ENCODE data around the gene RAPGEF6.

The RAPGEF6 gene

GRCh38 chr5:131661933-131662332 is 26.9 kb upstream of the RAPGEF6 start:
- Histone ChIP-seq H3K9ac (ENCODE audit: low read length) (no peak overlapping the region), H3K9me3 (ENCODE audit: insufficient read depth, low read depth, low read length) (peaks cover 14% of the 10 kb centered on the region), H2BK120ac (ENCODE audit: insufficient read depth, low read length, poor library complexity) (no peak overlapping the region), H3K79me2 (ENCODE audit: control insufficient read depth, insufficient read depth, low read length, poor library complexity) (no peaks in the 10 kb centered on the region), H3K23ac (ENCODE audit: low read length) (no peak overlapping the region), H3K27me3 (ENCODE audit: insufficient read depth, low read length) (no peaks in the 10 kb centered on the region), H3K4me2 (ENCODE audit: low read length) (no peak overlapping the region), H3K4me1 (ENCODE audit: control insufficient read depth in 1 of 2, insufficient read depth in 2 of 2, low read length in 2 of 2) (no peaks in the 10 kb centered on the region), H3K18ac (ENCODE audit: low read length) (no peak overlapping the region), H3K79me1 (ENCODE audit: low read length) (no peaks in the 10 kb centered on the region), H2AK5ac (ENCODE audit: low read length) (no peak overlapping the region), H3K4me3 (ENCODE audit: low read depth, low read length) (no peak overlapping the region), H3K36me3 (ENCODE audit: control insufficient read depth in 1 of 2, insufficient read depth in 2 of 2, low read length in 2 of 2) (peaks cover 28% of the 10 kb centered on the region in 2 experiments), H2BK5ac (ENCODE audit: low read depth, low read length, poor library complexity) (no peak overlapping the region), H4K8ac (ENCODE audit: low read depth, low read length) (no peak overlapping the region), H4K12ac (ENCODE audit: low read depth, low read length) (no peak overlapping the region), H3K4ac (ENCODE audit: low read depth, low read length) (no peak overlapping the region), H2BK12ac (ENCODE audit: low read length) (no peak overlapping the region), H3K14ac (ENCODE audit: low read length) (no peak overlapping the region), H2AFZ (ENCODE audit: insufficient read depth, low read length, poor library complexity) (no peak overlapping the region), H3K27ac (ENCODE audit: low read depth, low read length) (no peak overlapping the region), H4K91ac (ENCODE audit: low read depth, low read length) (no peak overlapping the region)
- no peak for DNase-seq
- no CpG with 5 or more reads among the region's 1 CpG for WGBS (ENCODE audit: extremely low coverage, insufficient coverage, insufficient read length)

- no peak overlapping the region for H4K91ac ChIP-seq (ENCODE audit: low read depth, low read length)
- H3K79me2 ChIP-seq (ENCODE audit: control insufficient read depth, insufficient read depth, low read length, poor library complexity): no peaks in the 10 kb centered on the region
- H3K4me2 ChIP-seq (ENCODE audit: low read length): no peak overlapping the region
- no peak overlapping the region for H2AFZ ChIP-seq (ENCODE audit: insufficient read depth, low read length, poor library complexity)
- no peak overlapping the region for H4K8ac ChIP-seq (ENCODE audit: low read depth, low read length)
- no peaks in the 10 kb centered on the region for H3K79me1 ChIP-seq (ENCODE audit: low read length)
- no peak overlapping the region for H3K14ac ChIP-seq (ENCODE audit: low read length)
- no peak overlapping the region for H3K18ac ChIP-seq (ENCODE audit: low read length)
- no peak overlapping the region for H3K4ac ChIP-seq (ENCODE audit: low read depth, low read length)
- H3K27me3 ChIP-seq (ENCODE audit: insufficient read depth, low read length): no peaks in the 10 kb centered on the region
- WGBS (ENCODE audit: extremely low coverage, insufficient coverage, insufficient read length): no CpG with 5 or more reads among the region's 9 CpGs
- H2BK5ac ChIP-seq (ENCODE audit: low read depth, low read length, poor library complexity): no peak overlapping the region
- no peak overlapping the region for H2BK12ac ChIP-seq (ENCODE audit: low read length)
- no peak overlapping the region for H3K23ac ChIP-seq (ENCODE audit: low read length)
- H3K4me1 ChIP-seq (ENCODE audit: control insufficient read depth in 1 of 2, insufficient read depth in 2 of 2, low read length in 2 of 2): no peaks in the 10 kb centered on the region
- no peak overlapping the region for H3K9ac ChIP-seq (ENCODE audit: low read length)
- no peak overlapping the region for H3K4me3 ChIP-seq (ENCODE audit: low read depth, low read length)
- no peak overlapping the region for H4K12ac ChIP-seq (ENCODE audit: low read depth, low read length)
- no peak for DNase-seq
- H3K27ac ChIP-seq (ENCODE audit: low read depth, low read length): no peak overlapping the region
- H2BK120ac ChIP-seq (ENCODE audit: insufficient read depth, low read length, poor library complexity): no peak overlapping the region
- H2AK5ac ChIP-seq (ENCODE audit: low read length): no peak overlapping the region
- H3K9me3 ChIP-seq (ENCODE audit: insufficient read depth, low read depth, low read length): peaks cover 14% of the 10 kb centered on the region
- H3K36me3 ChIP-seq (ENCODE audit: control insufficient read depth in 1 of 2, insufficient read depth in 2 of 2, low read length in 2 of 2): peaks cover 25 to 28% of the 10 kb centered on the region in 2 experiments
Observed at GRCh38 chr5:131659841-131660240, 24.8 kb upstream of the RAPGEF6 start.

- no peak overlapping the region for H2BK12ac ChIP-seq (ENCODE audit: low read length)
- H2AFZ ChIP-seq (ENCODE audit: insufficient read depth, low read length, poor library complexity): no peak overlapping the region
- no peak overlapping the region for H3K4me3 ChIP-seq (ENCODE audit: low read depth, low read length)
- WGBS (ENCODE audit: extremely low coverage, insufficient coverage, insufficient read length): no CpG with 5 or more reads among the region's 13 CpGs
- no peak overlapping the region for H3K4me2 ChIP-seq (ENCODE audit: low read length)
- no peak overlapping the region for H3K23ac ChIP-seq (ENCODE audit: low read length)
- H4K12ac ChIP-seq (ENCODE audit: low read depth, low read length): no peak overlapping the region
- H2BK5ac ChIP-seq (ENCODE audit: low read depth, low read length, poor library complexity): no peak overlapping the region
- H3K14ac ChIP-seq (ENCODE audit: low read length): no peak overlapping the region
- peaks cover 25 to 28% of the 10 kb centered on the region in 2 experiments for H3K36me3 ChIP-seq (ENCODE audit: control insufficient read depth in 1 of 2, insufficient read depth in 2 of 2, low read length in 2 of 2)
- H4K8ac ChIP-seq (ENCODE audit: low read depth, low read length): no peak overlapping the region
- H3K4ac ChIP-seq (ENCODE audit: low read depth, low read length): no peak overlapping the region
- H3K79me1 ChIP-seq (ENCODE audit: low read length): no peaks in the 10 kb centered on the region
- no peak overlapping the region for H3K18ac ChIP-seq (ENCODE audit: low read length)
- no peaks in the 10 kb centered on the region for H3K27me3 ChIP-seq (ENCODE audit: insufficient read depth, low read length)
- no peak overlapping the region for H2BK120ac ChIP-seq (ENCODE audit: insufficient read depth, low read length, poor library complexity)
- no peak overlapping the region for H2AK5ac ChIP-seq (ENCODE audit: low read length)
- no peak overlapping the region for H4K91ac ChIP-seq (ENCODE audit: low read depth, low read length)
- no peaks in the 10 kb centered on the region for H3K4me1 ChIP-seq (ENCODE audit: control insufficient read depth in 1 of 2, insufficient read depth in 2 of 2, low read length in 2 of 2)
- peaks cover 14% of the 10 kb centered on the region for H3K9me3 ChIP-seq (ENCODE audit: insufficient read depth, low read depth, low read length)
- no peak overlapping the region for H3K27ac ChIP-seq (ENCODE audit: low read depth, low read length)
- DNase-seq: no peak
- H3K9ac ChIP-seq (ENCODE audit: low read length): no peak overlapping the region
- H3K79me2 ChIP-seq (ENCODE audit: control insufficient read depth, insufficient read depth, low read length, poor library complexity): no peaks in the 10 kb centered on the region
Observed at GRCh38 chr5:131659290-131659689, 24.3 kb upstream of the RAPGEF6 start.

- Histone ChIP-seq H4K12ac (ENCODE audit: low read depth, low read length) (no peak overlapping the region), H3K79me1 (ENCODE audit: low read length) (no peaks in the 10 kb centered on the region), H3K14ac (ENCODE audit: low read length) (no peak overlapping the region), H3K4ac (ENCODE audit: low read depth, low read length) (no peak overlapping the region), H3K27ac (ENCODE audit: low read depth, low read length) (no peak overlapping the region), H3K23ac (ENCODE audit: low read length) (no peak overlapping the region), H3K79me2 (ENCODE audit: control insufficient read depth, insufficient read depth, low read length, poor library complexity) (no peaks in the 10 kb centered on the region), H4K8ac (ENCODE audit: low read depth, low read length) (no peak overlapping the region), H3K4me3 (ENCODE audit: low read depth, low read length) (no peak overlapping the region), H4K91ac (ENCODE audit: low read depth, low read length) (no peak overlapping the region), H2BK12ac (ENCODE audit: low read length) (no peak overlapping the region), H3K18ac (ENCODE audit: low read length) (no peak overlapping the region), H3K27me3 (ENCODE audit: insufficient read depth, low read length) (no peaks in the 10 kb centered on the region), H3K4me2 (ENCODE audit: low read length) (no peak overlapping the region), H2BK120ac (ENCODE audit: insufficient read depth, low read length, poor library complexity) (no peak overlapping the region), H2AFZ (ENCODE audit: insufficient read depth, low read length, poor library complexity) (no peak overlapping the region), H3K36me3 (ENCODE audit: control insufficient read depth in 1 of 2, insufficient read depth in 2 of 2, low read length in 2 of 2) (peaks cover 12 to 14% of the 10 kb centered on the region in 2 experiments), H3K9ac (ENCODE audit: low read length) (no peak overlapping the region), H2AK5ac (ENCODE audit: low read length) (no peak overlapping the region), H3K4me1 (ENCODE audit: control insufficient read depth in 1 of 2, insufficient read depth in 2 of 2, low read length in 2 of 2) (no peaks in the 10 kb centered on the region), H2BK5ac (ENCODE audit: low read depth, low read length, poor library complexity) (no peak overlapping the region), H3K9me3 (ENCODE audit: insufficient read depth, low read depth, low read length) (peaks cover 8% of the 10 kb centered on the region)
- no CpG with 5 or more reads among the region's 2 CpGs for WGBS (ENCODE audit: extremely low coverage, insufficient coverage, insufficient read length)
- DNase-seq: no peak
Observed at GRCh38 chr5:131654776-131655175, 19.7 kb upstream of the RAPGEF6 start.
